ENCODE results near the gene TMPRSS6. TPM values are rescaled to one million over a fixed set of nuclear protein-coding genes. Genes with fewer than 3 reads are reported as not detected.
"Not testable (repeated sequence)": the region's sequence is repeated elsewhere in the genome, so short reads cannot be mapped to it uniquely, and the experiment has no call there.

Gene TMPRSS6
- total RNA-seq, 2 experiments from 2014 or later, result 17.6 to 20.2 TPM

- Mint-ChIP-seq H3K27me3 (peaks cover 10% of the 10 kb centered on the region), H3K27ac (peak overlapping the region; percentile 94), H3K9me3 (ENCODE audit: low read depth) (no peaks in the 10 kb centered on the region), H3K36me3 (ENCODE audit: low read depth) (peaks cover 4% of the 10 kb centered on the region), H3K4me3 (no peak overlapping the region), H3K4me1 (peaks cover 58% of the 10 kb centered on the region)
- ChIA-PET POLR2A (interaction anchor here (0.7 kb wide), 1 partner anchor 152 kb away, joined by 3 read pairs; no protein-coding TSS in a partner anchor), CTCF (interaction anchor here (0.6 to 3.6 kb wide), 12 partner anchors 8 to 122 kb away, joined by 3 to 53 read pairs (median 3); partner anchors contain the start of gene IL2RB)
- ATAC-seq (peak; percentile 18), DNase-seq (peak; percentile 94)
- intact Hi-C loops (cut with DNase I, micrococcal nuclease), result loop anchor here (1.0 to 5.0 kb wide), 6 partner anchors 33 to 184 kb away; no protein-coding TSS in a partner anchor
Measured at GRCh38 chr22:37077802-37078448, 31.6 kb downstream of the TMPRSS6 start.

DNA sequence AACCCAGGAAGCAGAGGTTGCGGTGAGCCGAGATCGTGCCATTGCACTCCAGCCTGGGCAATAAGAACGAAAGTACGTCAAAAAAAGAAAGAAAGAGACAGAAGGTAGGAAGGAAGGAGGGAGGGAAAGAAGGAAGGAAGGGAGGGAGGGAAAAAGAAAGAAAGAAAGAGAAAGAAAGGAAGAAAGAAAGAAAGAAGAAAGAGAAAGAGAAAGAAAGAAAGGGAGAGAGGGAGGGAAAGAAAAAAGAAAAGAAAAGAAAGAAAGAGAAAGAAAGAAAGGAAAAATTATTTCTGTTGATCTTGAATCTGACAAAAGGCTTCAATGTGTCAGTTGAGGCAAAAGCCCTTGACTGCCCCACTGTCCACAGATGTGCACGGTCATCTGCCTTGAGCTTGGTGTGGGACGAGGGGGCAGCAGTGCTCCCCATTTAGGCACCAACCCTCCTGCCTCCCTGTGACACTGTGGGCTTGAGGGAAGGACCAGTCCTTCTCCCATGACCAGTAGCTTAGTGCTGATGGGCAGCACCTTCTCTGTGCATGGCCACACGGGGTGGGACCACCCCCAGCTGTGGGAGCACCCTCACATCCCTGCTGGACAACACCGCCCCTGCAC lies 33.6 kb downstream of the TMPRSS6 start:
- ChIA-PET POLR2A (no interaction called here), CTCF (interaction anchor here (0.8 to 1.9 kb wide), 8 partner anchors 45 to 221 kb away, joined by 3 to 8 read pairs (median 4); partner anchors contain the start of gene IL2RB)
- Mint-ChIP-seq H3K27ac (no peak overlapping the region), H3K4me1 (peaks cover 39% of the 10 kb centered on the region), H3K27me3 (peaks cover 10% of the 10 kb centered on the region), H3K4me3 (no peak overlapping the region), H3K36me3 (ENCODE audit: low read depth) (no peaks in the 10 kb centered on the region), H3K9me3 (ENCODE audit: low read depth) (no peaks in the 10 kb centered on the region)
- DNase-seq, result no peak
- ATAC-seq, result no peak
- intact Hi-C loops (cut with DNase I, micrococcal nuclease), result loop anchor here in 1 of 2 experiments (5.0 kb wide), 1 partner anchor 186 kb away; no protein-coding TSS in a partner anchor

GRCh38 chr22:37075046-37075445 lies 34.5 kb downstream of the TMPRSS6 start:
- no peak overlapping the region for H3K4me3 Mint-ChIP-seq
- ATAC-seq (no peak), DNase-seq (no peak)
- ChIA-PET POLR2A (no interaction called here), CTCF (interaction anchor here (1.9 kb wide), 1 partner anchor 73 kb away, joined by 8 read pairs; no protein-coding TSS in a partner anchor)
- intact Hi-C loops (cut with DNase I, micrococcal nuclease), result loop anchor here in 1 of 2 experiments (5.0 kb wide), 1 partner anchor 187 kb away; no protein-coding TSS in a partner anchor
- H3K36me3 Mint-ChIP-seq (ENCODE audit: low read depth), result peaks cover 1% of the 10 kb centered on the region
- H3K27ac Mint-ChIP-seq, result no peak overlapping the region
- H3K4me1 Mint-ChIP-seq, result peaks cover 30% of the 10 kb centered on the region
- peaks cover 14% of the 10 kb centered on the region for H3K27me3 Mint-ChIP-seq
- no peaks in the 10 kb centered on the region for H3K9me3 Mint-ChIP-seq (ENCODE audit: low read depth)

DNA sequence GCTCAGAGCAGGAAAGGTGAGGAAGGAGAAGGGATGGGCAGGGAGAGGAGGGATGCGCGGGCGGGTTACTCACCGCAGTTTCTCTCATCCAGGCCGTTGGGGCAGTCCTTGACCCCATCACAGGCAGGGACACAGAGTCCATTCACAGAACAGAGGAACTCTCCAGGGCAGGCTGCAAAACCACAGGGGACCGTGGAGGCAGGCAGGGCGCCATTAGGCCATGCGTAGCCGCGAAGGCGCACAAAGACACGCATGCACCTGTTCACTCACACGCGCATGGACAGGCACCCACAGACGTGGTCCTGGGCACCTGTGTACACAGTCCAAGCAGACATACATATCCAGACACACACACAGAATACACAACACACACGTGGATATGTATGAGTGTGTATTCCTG lies 35.0 kb downstream of the TMPRSS6 start:
- intact Hi-C loops (cut with DNase I, micrococcal nuclease), result no loop called here
- Mint-ChIP-seq H3K4me3 (no peak overlapping the region), H3K27me3 (peaks cover 19% of the 10 kb centered on the region), H3K4me1 (peaks cover 25% of the 10 kb centered on the region), H3K9me3 (ENCODE audit: low read depth) (no peaks in the 10 kb centered on the region), H3K27ac (no peak overlapping the region), H3K36me3 (ENCODE audit: low read depth) (peaks cover 3% of the 10 kb centered on the region)
- ATAC-seq, result no peak
- ChIA-PET CTCF (no interaction called here), POLR2A (no interaction called here)
- no peak for DNase-seq

GRCh38 chr22:37072673-37073072 lies 36.8 kb downstream of the TMPRSS6 start:
- H3K9me3 Mint-ChIP-seq (ENCODE audit: low read depth), result no peaks in the 10 kb centered on the region
- DNase-seq, result no peak
- no peak for ATAC-seq
- H3K4me1 Mint-ChIP-seq, result peaks cover 7% of the 10 kb centered on the region
- POLR2A ChIA-PET, result no interaction called here
- peaks cover 28% of the 10 kb centered on the region for H3K27me3 Mint-ChIP-seq
- intact Hi-C loops (cut with DNase I, micrococcal nuclease), result no loop called here
- H3K4me3 Mint-ChIP-seq, result no peak overlapping the region
- CTCF ChIA-PET, result no interaction called here
- peaks cover 3% of the 10 kb centered on the region for H3K36me3 Mint-ChIP-seq (ENCODE audit: low read depth)
- no peak overlapping the region for H3K27ac Mint-ChIP-seq

DNA sequence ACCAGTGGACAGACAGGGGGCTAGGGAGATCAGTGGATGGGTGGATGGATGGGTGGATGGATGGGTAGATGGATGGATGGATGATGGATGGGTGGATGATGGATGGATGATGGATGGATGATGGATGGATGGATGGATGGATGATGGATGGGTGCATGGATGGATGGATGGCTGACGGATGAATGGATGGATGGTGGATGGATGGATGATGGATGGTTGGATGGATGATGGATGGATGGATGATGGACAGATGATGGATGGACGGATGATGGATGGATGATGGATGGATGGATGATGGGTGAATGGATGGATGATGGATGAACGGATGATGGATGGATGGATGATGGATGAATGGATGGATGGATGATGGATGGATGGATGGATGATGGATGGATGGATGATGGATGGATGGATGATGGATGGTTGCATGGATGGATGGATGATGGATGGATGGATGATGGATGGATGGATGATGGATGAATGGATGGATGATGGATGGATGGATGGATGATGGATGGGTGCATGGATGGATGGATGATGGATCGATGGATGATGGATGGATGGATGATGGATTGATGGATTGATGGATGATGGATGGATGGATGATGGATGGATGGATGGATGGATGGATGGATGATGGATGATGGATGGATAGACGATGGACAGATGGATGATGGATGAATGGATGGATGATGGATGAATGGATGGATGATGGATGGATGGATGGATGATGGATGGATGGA lies 37.5 kb downstream of the TMPRSS6 start:
- intact Hi-C loops (cut with DNase I, micrococcal nuclease); ATAC-seq: not testable (repeated sequence)

GRCh38 chr22:37070744-37071143 lies 38.8 kb downstream of the TMPRSS6 start:
- DNase-seq, result no peak

More for the DNA sequence above, 37.5 kb downstream of the TMPRSS6 start:
- POLR2A ChIA-PET; CTCF ChIA-PET; DNase-seq; H3K27ac Mint-ChIP-seq; H3K4me1 Mint-ChIP-seq; H3K36me3 Mint-ChIP-seq (ENCODE audit: low read depth); H3K4me3 Mint-ChIP-seq; H3K9me3 Mint-ChIP-seq (ENCODE audit: low read depth): not testable (repeated sequence)
- peaks cover 28% of the 10 kb centered on the region for H3K27me3 Mint-ChIP-seq

DNA sequence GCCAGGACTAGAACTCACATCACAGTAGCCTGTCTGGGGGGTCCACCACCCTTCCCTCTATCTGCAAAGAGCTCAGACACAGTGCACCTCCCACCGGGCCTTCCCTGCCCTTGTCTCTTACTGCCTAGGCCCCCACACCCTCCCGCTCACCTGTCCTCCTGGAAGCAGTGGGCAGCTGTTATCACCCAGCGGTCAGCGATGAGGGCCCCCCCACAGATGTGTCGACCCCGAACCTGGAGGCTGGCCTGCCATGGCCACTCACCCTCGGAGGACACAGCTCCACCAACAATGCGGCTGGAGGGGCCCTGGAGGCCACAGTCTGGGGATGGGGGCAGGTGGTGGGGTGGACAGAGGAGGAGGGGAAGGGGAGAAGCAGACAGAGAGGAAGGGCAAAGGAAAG lies 39.2 kb downstream of the TMPRSS6 start:
- Mint-ChIP-seq H3K9me3 (ENCODE audit: low read depth) (no peaks in the 10 kb centered on the region), H3K27me3 (peaks cover 28% of the 10 kb centered on the region), H3K27ac (no peak overlapping the region), H3K4me3 (no peak overlapping the region), H3K4me1 (no peaks in the 10 kb centered on the region), H3K36me3 (ENCODE audit: low read depth) (peaks cover 3% of the 10 kb centered on the region)
- no peak for DNase-seq
- ChIA-PET POLR2A (no interaction called here), CTCF (interaction anchor here (0.6 to 1.7 kb wide), 3 partner anchors 8 to 138 kb away, joined by 3 to 5 read pairs (median 3); no protein-coding TSS in a partner anchor)
- intact Hi-C loops (cut with DNase I, micrococcal nuclease), result no loop called here
- no peak for ATAC-seq

More at GRCh38 chr22:37070744-37071143, 38.8 kb downstream of the TMPRSS6 start:
- peaks cover 28% of the 10 kb centered on the region for H3K27me3 Mint-ChIP-seq
- POLR2A ChIA-PET, result no interaction called here
- H3K36me3 Mint-ChIP-seq (ENCODE audit: low read depth), result peaks cover 3% of the 10 kb centered on the region
- no peak overlapping the region for H3K27ac Mint-ChIP-seq
- H3K9me3 Mint-ChIP-seq (ENCODE audit: low read depth), result no peaks in the 10 kb centered on the region
- no peak overlapping the region for H3K4me3 Mint-ChIP-seq
- no peak for ATAC-seq
- H3K4me1 Mint-ChIP-seq, result peaks cover 2% of the 10 kb centered on the region
- CTCF ChIA-PET, result interaction anchor here (0.6 to 1.7 kb wide), 2 partner anchors 9 to 138 kb away, joined by 3 to 5 read pairs; no protein-coding TSS in a partner anchor
- intact Hi-C loops (cut with DNase I, micrococcal nuclease), result no loop called here

GRCh38 chr22:37069719-37070118 lies 39.8 kb downstream of the TMPRSS6 start:
- H3K36me3 Mint-ChIP-seq (ENCODE audit: low read depth), result peaks cover 3% of the 10 kb centered on the region
- POLR2A ChIA-PET, result interaction anchor here (0.6 kb wide), 1 partner anchor 52 kb away, joined by 4 read pairs; no protein-coding TSS in a partner anchor
- no peak overlapping the region for H3K27ac Mint-ChIP-seq
- DNase-seq (no peak), ATAC-seq (no peak)
- no peaks in the 10 kb centered on the region for H3K4me1 Mint-ChIP-seq
- intact Hi-C loops (cut with DNase I, micrococcal nuclease), result no loop called here
- peaks cover 25% of the 10 kb centered on the region for H3K27me3 Mint-ChIP-seq
- CTCF ChIA-PET, result interaction anchor here (1.2 to 1.7 kb wide), 2 partner anchors 9 to 10 kb away, joined by 3 to 5 read pairs; no protein-coding TSS in a partner anchor
- no peak overlapping the region for H3K4me3 Mint-ChIP-seq
- H3K9me3 Mint-ChIP-seq (ENCODE audit: low read depth), result no peaks in the 10 kb centered on the region

DNA sequence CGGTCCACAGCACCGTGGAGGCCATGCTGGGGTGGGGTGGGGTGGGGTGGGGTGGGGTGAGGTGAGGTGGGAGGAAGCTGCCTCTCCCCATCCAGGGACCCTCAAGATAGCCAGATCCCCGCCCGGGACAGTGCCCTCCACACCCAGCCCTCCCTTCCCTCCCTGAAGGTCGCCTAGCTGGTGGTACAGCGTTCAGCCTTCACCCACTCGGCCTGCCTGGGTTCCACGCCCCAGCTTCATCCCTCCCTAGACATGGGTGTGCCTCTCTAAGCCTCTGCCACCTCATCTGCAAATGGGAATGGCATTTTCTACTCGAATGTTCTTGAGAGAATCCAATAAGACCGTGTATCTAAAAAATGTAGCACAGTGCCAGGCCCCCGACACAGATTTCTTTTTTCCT lies 40.2 kb downstream of the TMPRSS6 start:
- H3K27me3 Mint-ChIP-seq, result peaks cover 21% of the 10 kb centered on the region
- intact Hi-C loops (cut with DNase I, micrococcal nuclease), result no loop called here
- H3K36me3 Mint-ChIP-seq (ENCODE audit: low read depth), result peaks cover 7% of the 10 kb centered on the region
- no peak for ATAC-seq
- no peaks in the 10 kb centered on the region for H3K9me3 Mint-ChIP-seq (ENCODE audit: low read depth)
- H3K4me3 Mint-ChIP-seq, result no peak overlapping the region
- H3K27ac Mint-ChIP-seq, result no peak overlapping the region
- no peaks in the 10 kb centered on the region for H3K4me1 Mint-ChIP-seq
- ChIA-PET CTCF (interaction anchor here (1.2 to 1.7 kb wide), 2 partner anchors 9 to 10 kb away, joined by 3 to 5 read pairs; no protein-coding TSS in a partner anchor), POLR2A (interaction anchor here (0.6 kb wide), 1 partner anchor 53 kb away, joined by 4 read pairs; no protein-coding TSS in a partner anchor)
- DNase-seq, result no peak

DNA sequence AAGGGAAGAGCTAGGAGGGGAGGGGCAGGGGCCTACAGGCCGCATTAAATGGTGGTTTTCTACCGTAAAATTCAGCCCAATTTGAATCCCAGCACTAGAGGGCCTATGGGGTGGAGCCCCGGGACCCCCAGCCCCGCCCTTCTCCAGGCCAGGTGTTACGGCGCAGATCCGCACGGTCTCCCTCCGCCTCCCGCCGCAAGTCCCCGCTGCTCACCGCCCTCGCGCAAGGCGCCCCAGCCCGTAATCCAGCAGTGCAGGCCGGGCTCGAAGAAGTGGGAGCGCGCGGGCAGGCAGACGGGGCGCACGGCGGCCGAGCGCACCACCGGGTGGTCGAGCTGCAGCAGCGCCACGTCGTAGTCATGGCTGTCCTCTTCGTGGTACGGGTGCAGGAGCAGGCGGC lies 40.7 kb downstream of the TMPRSS6 start:
- DNase-seq (peak; percentile 34), ATAC-seq (no peak)
- Mint-ChIP-seq H3K4me3 (no peak overlapping the region), H3K27ac (no peak overlapping the region), H3K9me3 (ENCODE audit: low read depth) (no peaks in the 10 kb centered on the region), H3K4me1 (no peaks in the 10 kb centered on the region), H3K27me3 (peaks cover 20% of the 10 kb centered on the region), H3K36me3 (ENCODE audit: low read depth) (peaks cover 11% of the 10 kb centered on the region)
- CTCF ChIA-PET, result no interaction called here
- POLR2A ChIA-PET, result no interaction called here
- intact Hi-C loops (cut with DNase I, micrococcal nuclease), result no loop called here
